MM.1S (cell line): Measurements from ENCODE around the gene KIF5A.
"Not testable (repeated sequence)": the region's sequence is repeated elsewhere in the genome, so short reads cannot be mapped to it uniquely, and the experiment has no call there.

Experiments used
- DNase-seq: peaks from one replicate; pipeline ENCODE4 v3.0.0-alpha.2; 2015
- H2AFZ ChIP-seq: fragments of 300-600 bp; sonication (generic); 2 replicates; pipeline ENCODE4 v1.6.0; 2016; ENCODE audit warnings: antibody characterized with exemption, low read length
- H3F3A ChIP-seq: fragments of 300-600 bp; sonication (generic); 2 replicates; pipeline ENCODE4 v1.6.1; 2016; ENCODE audit warnings: mild to moderate bottlenecking, antibody characterized with exemption, low read length, moderate library complexity, mixed read lengths; ENCODE audit not compliant: insufficient read depth
- H3K27ac ChIP-seq: fragments of 300-600 bp; sonication (generic); 2 replicates; pipeline ENCODE4 v1.5.1; 2016; ENCODE audit warnings: mild to moderate bottlenecking, low read length
- H3K27me3 ChIP-seq: fragments of 300-600 bp; sonication (generic); replicated peaks from 2 replicates; pipeline ENCODE4 v1.6.0; 2016; ENCODE audit warnings: low read length; ENCODE audit not compliant: insufficient read depth
- H3K36me3 ChIP-seq: fragments of 300-600 bp; sonication (generic); replicated peaks from 2 replicates; pipeline ENCODE4 v1.6.1; 2016; ENCODE audit warnings: mild to moderate bottlenecking, low read length, mixed read lengths; ENCODE audit not compliant: insufficient read depth
- H3K4me1 ChIP-seq: fragments of 300-600 bp; sonication (generic); 2 replicates; pipeline ENCODE4 v1.6.1; 2016; ENCODE audit warnings: low read length, mixed read lengths
- H3K4me2 ChIP-seq: fragments of 300-600 bp; sonication (generic); 2 replicates; pipeline ENCODE4 v1.6.0; 2016; ENCODE audit warnings: low read depth, low read length
- H3K4me3 ChIP-seq: fragments of 300-600 bp; sonication (generic); 2 replicates; pipeline ENCODE4 v1.5.1; 2016; ENCODE audit warnings: low read length, mixed read lengths
- H3K79me2 ChIP-seq: fragments of 300-600 bp; sonication (generic); 2 replicates; pipeline ENCODE4 v1.6.1; 2016; ENCODE audit warnings: mixed run types, low read length, mixed read lengths
- H3K9ac ChIP-seq: fragments of 300-600 bp; sonication (generic); 2 replicates; pipeline ENCODE4 v1.6.1; 2016; ENCODE audit warnings: low read length, mixed read lengths
- H3K9me2 ChIP-seq: fragments of 300-600 bp; sonication (generic); replicated peaks from 2 replicates; pipeline ENCODE4 v1.6.1; 2016; ENCODE audit warnings: mild to moderate bottlenecking, low read length, mixed read lengths; ENCODE audit not compliant: insufficient read depth
- H3K9me3 ChIP-seq: fragments of 300-600 bp; sonication (generic); replicated peaks from 2 replicates; pipeline ENCODE4 v1.6.1; 2016; ENCODE audit warnings: mild to moderate bottlenecking, low read length, mixed read lengths; ENCODE audit not compliant: insufficient read depth
- H4K20me1 ChIP-seq: fragments of 300-600 bp; sonication (generic); 2 replicates; pipeline ENCODE4 v1.6.1; 2016; ENCODE audit warnings: mild to moderate bottlenecking, low read length, moderate library complexity, mixed read lengths; ENCODE audit not compliant: insufficient read depth
- CTCF ChIP-seq: fragments of 300-600 bp; sonication (generic); IDR thresholded peaks from 2 replicates; pipeline ENCODE4 v1.5.1; 2016; ENCODE audit warnings: antibody characterized with exemption, low read length, mixed read lengths
- EZH2 ChIP-seq: fragments of 300-600 bp; sonication (generic); optimal IDR thresholded peaks from 2 replicates; pipeline ENCODE3; 2017; ENCODE audit warnings: low read depth, mild to moderate bottlenecking, antibody characterized with exemption, low read length, mixed read lengths
- EZH2phosphoT487 ChIP-seq: fragments of 300-600 bp; sonication (generic); IDR thresholded peaks from 2 replicates; pipeline ENCODE4 v1.6.1; 2018; ENCODE audit warnings: antibody characterized with exemption, low read length

The KIF5A gene

GRCh38 chr12:57560516-57560915 lies 10.7 kb downstream of the KIF5A start:
- Histone ChIP-seq H3K27me3 (0 out of 2 replicates have a peak, but pooled peaks cover 3% of the 10 kb centered on the region), H3K9ac (no peak overlapping the region), H3K4me1 (no peaks in the 10 kb centered on the region), H3K9me3 (no peaks in the 10 kb centered on the region), H2AFZ (no peak overlapping the region), H3K4me2 (no peak overlapping the region), H3K4me3 (no peak overlapping the region), H4K20me1 (no peaks in the 10 kb centered on the region), H3K9me2 (no peaks in the 10 kb centered on the region), H3K36me3 (no peaks in the 10 kb centered on the region), H3K27ac (no peak overlapping the region), H3K79me2 (no peaks in the 10 kb centered on the region), H3F3A (no peaks in the 10 kb centered on the region)
- TF ChIP-seq EZH2 (no peak), CTCF (no peak), EZH2phosphoT487 (no peak)
- no peak for DNase-seq

GRCh38 chr12:57561117-57561516 lies 11.3 kb downstream of the KIF5A start:
- DNase-seq, H3K4me1 ChIP-seq, H3K36me3 ChIP-seq, H3K9ac ChIP-seq, H3K79me2 ChIP-seq, H3K27ac ChIP-seq, H2AFZ ChIP-seq, H3K9me2 ChIP-seq, H3K4me2 ChIP-seq, H3K9me3 ChIP-seq, H4K20me1 ChIP-seq, H3K27me3 ChIP-seq, H3F3A ChIP-seq, H3K4me3 ChIP-seq: not testable (repeated sequence)

- no peaks in the 10 kb centered on the region for H3K4me1 ChIP-seq
- DNase-seq: no peak
Observed at GRCh38 chr12:57563358-57563757, 13.5 kb downstream of the KIF5A start.

More at GRCh38 chr12:57563358-57563757, 13.5 kb downstream of the KIF5A start:
- no peaks in the 10 kb centered on the region for H3K9me3 ChIP-seq
- no peaks in the 10 kb centered on the region for H3K79me2 ChIP-seq
- no peak overlapping the region for H3K4me3 ChIP-seq
- H3K9ac ChIP-seq: no peak overlapping the region
- H3F3A ChIP-seq: no peaks in the 10 kb centered on the region
- H3K4me2 ChIP-seq: no peak overlapping the region
- no peaks in the 10 kb centered on the region for H4K20me1 ChIP-seq
- H3K36me3 ChIP-seq: no peaks in the 10 kb centered on the region
- 0 out of 2 replicates have a peak, but pooled peaks cover 3% of the 10 kb centered on the region for H3K27me3 ChIP-seq
- no peak overlapping the region for H2AFZ ChIP-seq
- H3K27ac ChIP-seq: no peak overlapping the region
- no peaks in the 10 kb centered on the region for H3K9me2 ChIP-seq
- TF ChIP-seq EZH2phosphoT487 (no peak), CTCF (no peak), EZH2 (no peak)
